Measurements from ENCODE around the gene FMN1. TPM values are rescaled to one million over a fixed set of nuclear protein-coding genes. Genes with fewer than 3 reads are reported as not detected.

Gene FMN1
- total RNA-seq, 1 donor from 2014 or later: 20.1 TPM

GRCh38 chr15:32786906-32787305 is 407.6 kb downstream of the FMN1 start:
- intact Hi-C loops (cut with DNase I): no loop called here
- no peaks in the 10 kb centered on the region for H3K4me1 ChIP-seq
- DNase-seq (ENCODE audit: extremely low spot score in 2 of 2): no peak
- no peak for TF ChIP-seq CTCF (IDR thresholded peaks at IDR 0.05)
- TF ChIP-seq POLR2A (IDR thresholded peaks at IDR 0.05): no peak
- TF ChIP-seq POLR2AphosphoS5 (IDR thresholded peaks at IDR 0.05; ENCODE audit: insufficient read depth in 1 of 2, low read depth in 1 of 2): no peak
- no peaks in the 10 kb centered on the region for H3K9me3 ChIP-seq
- no peaks in the 10 kb centered on the region for H3K27me3 ChIP-seq
- no peak overlapping the region for H3K27ac ChIP-seq
- H3K36me3 ChIP-seq: no peaks in the 10 kb centered on the region
- no peak overlapping the region for H3K4me3 ChIP-seq

GRCh38 chr15:32784581-32784980 is 409.9 kb downstream of the FMN1 start:
- TF ChIP-seq POLR2AphosphoS5 (IDR thresholded peaks at IDR 0.05; ENCODE audit: insufficient read depth in 1 of 2, low read depth in 1 of 2) (no peak), POLR2A (IDR thresholded peaks at IDR 0.05) (no peak), CTCF (IDR thresholded peaks at IDR 0.05) (no peak)
- Histone ChIP-seq H3K9me3 (no peaks in the 10 kb centered on the region), H3K4me3 (no peak overlapping the region), H3K4me1 (no peaks in the 10 kb centered on the region), H3K36me3 (no peaks in the 10 kb centered on the region), H3K27ac (no peak overlapping the region), H3K27me3 (no peaks in the 10 kb centered on the region)
- intact Hi-C loops (cut with DNase I): no loop called here
- no peak for DNase-seq (ENCODE audit: extremely low spot score in 2 of 2)

GRCh38 chr15:32781781-32782180 is 412.7 kb downstream of the FMN1 start:
- no peaks in the 10 kb centered on the region for H3K4me1 ChIP-seq
- no peak overlapping the region for H3K27ac ChIP-seq
- no peaks in the 10 kb centered on the region for H3K27me3 ChIP-seq
- intact Hi-C loops (cut with DNase I): no loop called here
- DNase-seq (ENCODE audit: extremely low spot score in 2 of 2): no peak
- peaks cover 5% of the 10 kb centered on the region for H3K9me3 ChIP-seq
- no peaks in the 10 kb centered on the region for H3K36me3 ChIP-seq
- TF ChIP-seq POLR2A (IDR thresholded peaks at IDR 0.05) (no peak), POLR2AphosphoS5 (IDR thresholded peaks at IDR 0.05; ENCODE audit: insufficient read depth in 1 of 2, low read depth in 1 of 2) (no peak), CTCF (IDR thresholded peaks at IDR 0.05) (no peak)
- H3K4me3 ChIP-seq: no peak overlapping the region

- no peaks in the 10 kb centered on the region for H3K36me3 ChIP-seq
- H3K9me3 ChIP-seq: peaks cover 5% of the 10 kb centered on the region
- no peak for DNase-seq (ENCODE audit: extremely low spot score in 2 of 2)
- no peak overlapping the region for H3K27ac ChIP-seq
- H3K4me1 ChIP-seq: no peaks in the 10 kb centered on the region
- intact Hi-C loops (cut with DNase I): no loop called here
- TF ChIP-seq POLR2A (IDR thresholded peaks at IDR 0.05): no peak
- TF ChIP-seq POLR2AphosphoS5 (IDR thresholded peaks at IDR 0.05; ENCODE audit: insufficient read depth in 1 of 2, low read depth in 1 of 2): no peak
- no peak for TF ChIP-seq CTCF (IDR thresholded peaks at IDR 0.05)
- H3K27me3 ChIP-seq: no peaks in the 10 kb centered on the region
- no peak overlapping the region for H3K4me3 ChIP-seq
Measured at GRCh38 chr15:32778391-32779176, 415.9 kb downstream of the FMN1 start.

GRCh38 chr15:32775103-32775502 is 419.4 kb downstream of the FMN1 start:
- Histone ChIP-seq H3K36me3 (no peaks in the 10 kb centered on the region), H3K4me3 (no peak overlapping the region), H3K27ac (no peak overlapping the region), H3K9me3 (peaks cover 5% of the 10 kb centered on the region), H3K4me1 (no peaks in the 10 kb centered on the region), H3K27me3 (no peaks in the 10 kb centered on the region)
- no peak for DNase-seq (ENCODE audit: extremely low spot score in 2 of 2)
- no peak for TF ChIP-seq CTCF (IDR thresholded peaks at IDR 0.05)
- TF ChIP-seq POLR2A (IDR thresholded peaks at IDR 0.05): no peak
- TF ChIP-seq POLR2AphosphoS5 (IDR thresholded peaks at IDR 0.05; ENCODE audit: insufficient read depth in 1 of 2, low read depth in 1 of 2): no peak
- intact Hi-C loops (cut with DNase I): no loop called here

Measured in vagina (tissue), 2 donors.